OCI-LY7 (cell line): ENCODE results near the gene NTRK1. TPM values are rescaled to one million over a fixed set of nuclear protein-coding genes. Genes with fewer than 3 reads are reported as not detected.

Source experiments
- BruUV-seq: library from RNA; stranded (reverse); fragments of 400-500 nt; replicated peaks from 2 replicates; lab custom pipeline; 2021; lab: Mats Ljungman, UMichigan
- CTCF ChIA-PET: fragments of 300-600 bp; sonication (Branson Sonifier 250); formaldehyde crosslinking; loops from one replicate; lab custom pipeline; 2022; ENCODE audit warnings: antibody characterized with exemption; ENCODE audit not compliant: unreplicated experiment; lab: Charles Lee
- POLR2A ChIA-PET: fragments of 300-600 bp; sonication (Branson Sonifier 250); formaldehyde crosslinking; loops from one replicate; lab custom pipeline; 2022; ENCODE audit warnings: antibody characterized with exemption; lab: Charles Lee
- DNase-seq: peaks from one replicate; pipeline ENCODE4 v3.0.0-alpha.2; 2015; ENCODE audit warnings: low spot score
- H2AFZ ChIP-seq: fragments of 200-600 bp; sonication (generic), shearing (Covaris generic); 2 replicates; pipeline ENCODE4 v1.6.1; 2014; ENCODE audit warnings: mild to moderate bottlenecking, antibody characterized with exemption, low read length, moderate library complexity
- H3K27ac ChIP-seq: fragments of 200-600 bp; sonication (generic); 2 replicates; pipeline ENCODE4 v1.5.1; 2014; ENCODE audit warnings: mixed run types, low read depth, mild to moderate bottlenecking, moderate library complexity, low read length, inconsistent platforms; ENCODE audit not compliant: poor library complexity, severe bottlenecking
- H3K36me3 ChIP-seq: fragments of 200-600 bp; sonication (generic); 2 replicates; pipeline ENCODE4 v1.6.1; 2014; ENCODE audit warnings: mild to moderate bottlenecking, antibody characterized with exemption, low read length, moderate library complexity, mixed read lengths; ENCODE audit not compliant: insufficient read depth
- H3K4me1 ChIP-seq: fragments of 200-600 bp; sonication (generic); 2 replicates; pipeline ENCODE4 v1.5.1; 2014; ENCODE audit warnings: mild to moderate bottlenecking, low read length; ENCODE audit not compliant: insufficient read depth, poor library complexity, severe bottlenecking
- H3K4me2 ChIP-seq: fragments of 200-600 bp; sonication (generic); 2 replicates; pipeline ENCODE4 v1.6.1; 2014; ENCODE audit warnings: mild to moderate bottlenecking, low read length
- H3K4me3 ChIP-seq: fragments of 200-600 bp; sonication (generic); 2 replicates; pipeline ENCODE4 v1.5.1; 2014; ENCODE audit warnings: mild to moderate bottlenecking, low read depth, low read length; ENCODE audit not compliant: poor library complexity, severe bottlenecking
- H3K79me2 ChIP-seq: fragments of 200-600 bp; sonication (generic); 2 replicates; pipeline ENCODE4 v1.6.1; 2016; ENCODE audit warnings: low read depth, mild to moderate bottlenecking, low read length, moderate library complexity, mixed read lengths; ENCODE audit not compliant: insufficient read depth
- H3K9me2 ChIP-seq: fragments of 200-600 bp; sonication (generic); 2 replicates; pipeline ENCODE4 v1.6.1; 2016; ENCODE audit warnings: mild to moderate bottlenecking, low read length, mixed read lengths; ENCODE audit not compliant: insufficient read depth
- H3K9me3 ChIP-seq: fragments of 200-600 bp; sonication (generic); 2 replicates; pipeline ENCODE4 v1.6.1; 2014; ENCODE audit warnings: mild to moderate bottlenecking, mixed run types, low read length, mixed read lengths
- H4K20me1 ChIP-seq: fragments of 200-600 bp; sonication (generic); 2 replicates; pipeline ENCODE4 v1.6.1; 2014; ENCODE audit warnings: mild to moderate bottlenecking, antibody characterized with exemption, low read length, moderate library complexity, mixed read lengths; ENCODE audit not compliant: insufficient read depth
- CTCF ChIP-seq: fragments of 200-600 bp; sonication (generic); conservative IDR thresholded peaks from 2 replicates; pipeline ENCODE4 v1.5.1; 2014; ENCODE audit warnings: mild to moderate bottlenecking, antibody characterized with exemption, low read length, moderate library complexity, mixed read lengths
- EZH2phosphoT487 ChIP-seq: fragments of 200-600 bp; sonication (generic); IDR thresholded peaks from 2 replicates; pipeline ENCODE4 v1.6.1; 2018; ENCODE audit warnings: low read depth, borderline replicate concordance, mild to moderate bottlenecking, mixed run types, antibody characterized with exemption, low read length, moderate library complexity, mixed read lengths
- intact Hi-C: fragments of 100-400 bp; cut with micrococcal nuclease; formaldehyde crosslinking; loops from one replicate; pipeline ENCODE4 v1.10.0; 2022; ENCODE audit not compliant: unreplicated experiment
- total RNA-seq, 2 experiments: library from RNA; depleted of rRNA in 1 of 2; stranded (reverse); fragments of >200 nt in 1 of 2; shearing (Covaris generic) in 1 of 2; gene quantifications; 2 replicates each; pipeline ENCODE4 v1.2.3, GENCODE V29; 2014 to 2022

The NTRK1 gene
- total RNA-seq, 2 experiments from 2014 or later, result not detected

- CTCF ChIA-PET, result no interaction called here
- DNase-seq, result no peak
- H3K9me3 ChIP-seq, result no peaks in the 10 kb centered on the region
- no peaks in the 10 kb centered on the region for H3K79me2 ChIP-seq
- BruUV-seq, result no TSS peak
- no peak overlapping the region for H3K4me2 ChIP-seq
- H3K9me2 ChIP-seq, result no peaks in the 10 kb centered on the region
- H4K20me1 ChIP-seq, result no peaks in the 10 kb centered on the region
- H3K4me1 ChIP-seq, result no peaks in the 10 kb centered on the region
- no peak overlapping the region for H3K4me3 ChIP-seq
- H2AFZ ChIP-seq, result no peak overlapping the region
- intact Hi-C loops, result no loop called here
- no peaks in the 10 kb centered on the region for H3K36me3 ChIP-seq
- POLR2A ChIA-PET, result no interaction called here
- no peak overlapping the region for H3K27ac ChIP-seq
- TF ChIP-seq EZH2phosphoT487 (no peak), CTCF (no peak)
Measured at GRCh38 chr1:156898161-156898566, 37.5 kb downstream of the NTRK1 start.

- Histone ChIP-seq H3K79me2 (no peaks in the 10 kb centered on the region), H4K20me1 (no peaks in the 10 kb centered on the region), H3K9me2 (no peaks in the 10 kb centered on the region), H3K4me2 (no peak overlapping the region), H3K27ac (no peak overlapping the region), H3K9me3 (no peaks in the 10 kb centered on the region), H2AFZ (no peak overlapping the region), H3K4me1 (no peaks in the 10 kb centered on the region), H3K36me3 (no peaks in the 10 kb centered on the region), H3K4me3 (no peak overlapping the region)
- POLR2A ChIA-PET, result interaction anchor here (0.5 kb wide), 1 partner anchor 101 kb away, joined by 3 read pairs; no protein-coding TSS in a partner anchor
- BruUV-seq, result no TSS peak
- intact Hi-C loops, result no loop called here
- TF ChIP-seq CTCF (no peak), EZH2phosphoT487 (no peak)
- CTCF ChIA-PET, result no interaction called here
- DNase-seq, result no peak
Measured at GRCh38 chr1:156898971-156899664, 38.5 kb downstream of the NTRK1 start.

GRCh38 chr1:156899956-156900718 is 39.5 kb downstream of the NTRK1 start:
- H3K36me3 ChIP-seq, result no peaks in the 10 kb centered on the region
- H3K79me2 ChIP-seq, result no peaks in the 10 kb centered on the region
- H3K9me3 ChIP-seq, result no peaks in the 10 kb centered on the region
- no peak overlapping the region for H2AFZ ChIP-seq
- no peak overlapping the region for H3K4me2 ChIP-seq
- no peaks in the 10 kb centered on the region for H3K9me2 ChIP-seq
- CTCF ChIA-PET, result no interaction called here
- no peak overlapping the region for H3K4me3 ChIP-seq
- POLR2A ChIA-PET, result no interaction called here
- H3K27ac ChIP-seq, result no peak overlapping the region
- H4K20me1 ChIP-seq, result no peaks in the 10 kb centered on the region
- no TSS peak for BruUV-seq
- intact Hi-C loops, result no loop called here
- H3K4me1 ChIP-seq, result no peaks in the 10 kb centered on the region
- no peak for DNase-seq
- no peak for TF ChIP-seq CTCF
